ENCODE results near the gene HELZ. TPM values are rescaled to one million over a fixed set of nuclear protein-coding genes. Genes with fewer than 3 reads are reported as not detected.

Gene HELZ
- total RNA-seq, 1 donor from 2014 or later = 35.4 TPM

GRCh38 chr17:67024736-67025135 is 220.3 kb downstream of the HELZ start:
- DNase-seq = no peak
- no peak for ATAC-seq
- intact Hi-C loops (cut with micrococcal nuclease) = no loop called here

- ATAC-seq = no peak
- DNase-seq = no peak
- intact Hi-C loops (cut with micrococcal nuclease) = no loop called here
Observed at GRCh38 chr17:67022451-67022810, 222.6 kb downstream of the HELZ start.

GRCh38 chr17:67021743-67022450 is 223.1 kb downstream of the HELZ start:
- ATAC-seq = peak; percentile 36
- intact Hi-C loops (cut with micrococcal nuclease) = no loop called here
- DNase-seq = no peak

GRCh38 chr17:67021196-67021595 is 223.8 kb downstream of the HELZ start:
- DNase-seq (no peak), ATAC-seq (no peak)
- intact Hi-C loops (cut with micrococcal nuclease) = no loop called here

Other genes starting within 250 kb of the HELZ start
- gene CACNG1, start 200.6 kb downstream of the HELZ start, total RNA-seq = not detected
- gene PSMD12, start 121.4 kb upstream of the HELZ start, total RNA-seq = 47.0 TPM
- gene PITPNC1, start 132.1 kb upstream of the HELZ start, total RNA-seq = 11.0 TPM

Data from left ventricle myocardium superior (tissue), 1 donor.